GM12878 (cell line): ENCODE data around the gene ZBTB38. TPM values are rescaled to one million over a fixed set of nuclear protein-coding genes. Genes with fewer than 3 reads are reported as not detected.

Experiments used
- ATAC-seq: fragments of 200-7000 bp; cut with Tn5 transposase; 3 replicates; pipeline ENCODE4 v1.9.1; 2020; ENCODE audit warnings: mild to moderate bottlenecking, moderate library complexity
- BruUV-seq: library from RNA; stranded (reverse); fragments of 400-500 nt; replicated peaks from 2 replicates; lab custom pipeline; 2021; lab: Mats Ljungman, UMichigan
- CTCF ChIA-PET: fragments of 300-600 bp; sonication (Branson Sonifier 250); formaldehyde crosslinking; extraction: SDS; loops from one replicate; lab custom pipeline; 2021; ENCODE audit warnings: inconsistent platforms; lab: Yijun Ruan, JAX
- POLR2A ChIA-PET: fragments of 350-600 bp; formaldehyde crosslinking; extraction: SDS; loops from one replicate; lab custom pipeline; 2021; ENCODE audit warnings: inconsistent platforms; lab: Charles Lee
- RAD21 ChIA-PET: fragments of 300-600 bp; sonication (Branson Sonifier 250); formaldehyde crosslinking; loops from one replicate; lab custom pipeline; 2023; ENCODE audit warnings: antibody characterized with exemption; ENCODE audit not compliant: unreplicated experiment; lab: Charles Lee
- SMC1A ChIA-PET: fragments of 300-600 bp; sonication (Branson Sonifier 250); formaldehyde crosslinking; loops from one replicate; lab custom pipeline; 2023; ENCODE audit not compliant: unreplicated experiment, uncharacterized antibody; lab: Charles Lee
- DNase-seq: peaks from one replicate; pipeline ENCODE4 v3.0.0-alpha.2; 2011; ENCODE audit warnings: low read depth, low spot score
- FAIRE-seq: peaks from 3 replicates; lab custom pipeline; 2011; peaks lifted over from hg19 to GRCh38; lab: Jason Lieb, UNC
- H2AFZ ChIP-seq: 2 replicates; pipeline ENCODE4 v1.6.0; 2011; ENCODE audit warnings: low read depth, low read length, control low read depth; ENCODE audit not compliant: control insufficient read depth
- H3K27ac ChIP-seq: 2 replicates; pipeline ENCODE4 v1.5.1; 2011; ENCODE audit warnings: control low read depth; ENCODE audit not compliant: control insufficient read depth, insufficient read depth
- H3K27me3 ChIP-seq, 2 experiments: replicated peaks in 1 of 2; 2 replicates each; pipeline versions ENCODE4 v1.6.0 to v1.6.1; 2011; ENCODE audit warnings: low read length in 1 of 2; ENCODE audit not compliant: control insufficient read depth in 2 of 2, insufficient read depth in 2 of 2
- H3K36me3 ChIP-seq, 2 experiments: 2 replicates each; pipeline ENCODE4 v1.5.1; 2011; ENCODE audit warnings: low read length in 1 of 2; ENCODE audit not compliant: control insufficient read depth in 2 of 2, insufficient read depth in 2 of 2
- H3K4me1 ChIP-seq: 2 replicates; pipeline ENCODE4 v1.6.1; 2011; ENCODE audit warnings: mild to moderate bottlenecking, low read length, moderate library complexity, mixed read lengths; ENCODE audit not compliant: control insufficient read depth, insufficient read depth
- H3K4me2 ChIP-seq: 2 replicates; pipeline ENCODE4 v1.6.0; 2011; ENCODE audit warnings: control low read depth; ENCODE audit not compliant: control insufficient read depth, insufficient read depth
- H3K4me3 ChIP-seq: fragments of 200-600 bp; sonication (generic); 2 replicates; pipeline ENCODE4 v1.5.1; 2016
- H3K79me2 ChIP-seq: 2 replicates; pipeline ENCODE4 v1.6.0; 2011; ENCODE audit warnings: low read length; ENCODE audit not compliant: control insufficient read depth, insufficient read depth
- H3K9ac ChIP-seq: 2 replicates; pipeline ENCODE4 v1.8.0; 2011; ENCODE audit warnings: low read length, control low read depth, mixed read lengths; ENCODE audit not compliant: control insufficient read depth, insufficient read depth
- H3K9me3 ChIP-seq: replicated peaks from 3 replicates; pipeline ENCODE4 v1.5.1; 2011; ENCODE audit warnings: mild to moderate bottlenecking, low read length; ENCODE audit not compliant: control insufficient read depth, insufficient read depth
- H4K20me1 ChIP-seq: 2 replicates; pipeline ENCODE4 v1.6.0; 2011; ENCODE audit not compliant: control insufficient read depth, insufficient read depth
- WGBS: methylation state at CpG from one replicate; pipeline ENCODE4 v1.1.6; 2016; ENCODE audit warnings: low lambda C conversion rate; ENCODE audit not compliant: insufficient replicate concordance, insufficient coverage; ENCODE audit errors: missing lambda C conversion rate; 5-methylcytosine and 5-hydroxymethylcytosine counted together
- in situ Hi-C: fragments of 300-500 bp; cut with MboI; formaldehyde crosslinking; loops from 9 replicates; pipeline ENCODE4 v1.14.3; 2018; ENCODE audit warnings: mixed read lengths
- intact Hi-C: fragments of 100-400 bp; cut with micrococcal nuclease; formaldehyde crosslinking; loops from one replicate; pipeline ENCODE4 v1.14.2; 2022; ENCODE audit not compliant: unreplicated experiment
- polyA plus RNA-seq, 11 experiments: library from polyadenylated mRNA; depleted of rRNA in 4 of 11; unstranded in 6 of 11; stranded (reverse) in 5 of 11; fragments of >200 nt; fragmentation: Nextera tagmentation in 4 of 11; fragmentation: Illumina TruSeq in 1 of 11; extraction: Ambion mirVana in 4 of 11; extraction: Trizol in 1 of 11; gene quantifications; 1 replicate in 1 of 11; 2 replicates in 10 of 11; pipeline versions ENCODE4 v1.2.1 to v1.2.3, GENCODE V29; 2011 to 2016; ENCODE audit warnings: inconsistent platforms in 2 of 11, missing spikeins in 2 of 11, low read depth in 1 of 11
- total RNA-seq, 4 experiments: library from RNA; depleted of rRNA in 3 of 4; stranded (reverse); fragments of >200 nt in 3 of 4; fragmentation: Illumina TruSeq in 1 of 4; extraction: Trizol in 1 of 4; gene quantifications; 2 replicates each; pipeline versions ENCODE4 v1.2.1 to v1.2.3, GENCODE V29; 2013 to 2021
- TF ChIP-seq, protein P1 (sequence below): IDR thresholded peaks from 2 replicates; pipeline ENCODE4 v1.6.1; 2012; ENCODE audit warnings: mild to moderate bottlenecking, low read depth, low read length

ZBTB38 gene
- total and polyA plus RNA-seq, 10 of the 15 experiments (the other 5 are each of a cell fraction or from before 2014, with no cell fraction given) = 34.2 to 115 (median 88.6) TPM

GRCh38 chr3:141352262-141352984 is 15.9 kb upstream of the ZBTB38 start:
- Histone ChIP-seq H3K27ac (no peak overlapping the region), H3K79me2 (no peaks in the 10 kb centered on the region), H3K4me1 (no peaks in the 10 kb centered on the region), H3K9me3 (no peaks in the 10 kb centered on the region), H4K20me1 (no peaks in the 10 kb centered on the region), H3K9ac (no peak overlapping the region), H3K4me3 (no peak overlapping the region), H3K4me2 (no peak overlapping the region), H3K36me3 (no peaks in the 10 kb centered on the region), H3K27me3 (no peaks in the 10 kb centered on the region), H2AFZ (no peak overlapping the region)
- ATAC-seq (no peak), DNase-seq (no peak), FAIRE-seq (no peak)
- BruUV-seq = no TSS peak
- RAD21 ChIA-PET = interaction anchor here (1.4 to 2.2 kb wide), 4 partner anchors 8 to 102 kb away, joined by 3 to 7 read pairs (median 4); no protein-coding TSS in a partner anchor
- CTCF ChIA-PET = interaction anchor here (1.4 to 2.5 kb wide), 3 partner anchors 9 to 41 kb away, joined by 3 to 9 read pairs (median 7); no protein-coding TSS in a partner anchor
- SMC1A ChIA-PET = interaction anchor here (1.1 to 3.5 kb wide), 5 partner anchors 8 to 206 kb away, joined by 3 to 19 read pairs (median 6); no protein-coding TSS in a partner anchor
- POLR2A ChIA-PET = interaction anchor here (0.8 kb wide), 1 partner anchor 15 kb away, joined by 3 read pairs; no protein-coding TSS in a partner anchor
- in situ Hi-C loops (no loop called here), intact Hi-C loops (no loop called here)
- TF ChIP-seq, protein P1, sequence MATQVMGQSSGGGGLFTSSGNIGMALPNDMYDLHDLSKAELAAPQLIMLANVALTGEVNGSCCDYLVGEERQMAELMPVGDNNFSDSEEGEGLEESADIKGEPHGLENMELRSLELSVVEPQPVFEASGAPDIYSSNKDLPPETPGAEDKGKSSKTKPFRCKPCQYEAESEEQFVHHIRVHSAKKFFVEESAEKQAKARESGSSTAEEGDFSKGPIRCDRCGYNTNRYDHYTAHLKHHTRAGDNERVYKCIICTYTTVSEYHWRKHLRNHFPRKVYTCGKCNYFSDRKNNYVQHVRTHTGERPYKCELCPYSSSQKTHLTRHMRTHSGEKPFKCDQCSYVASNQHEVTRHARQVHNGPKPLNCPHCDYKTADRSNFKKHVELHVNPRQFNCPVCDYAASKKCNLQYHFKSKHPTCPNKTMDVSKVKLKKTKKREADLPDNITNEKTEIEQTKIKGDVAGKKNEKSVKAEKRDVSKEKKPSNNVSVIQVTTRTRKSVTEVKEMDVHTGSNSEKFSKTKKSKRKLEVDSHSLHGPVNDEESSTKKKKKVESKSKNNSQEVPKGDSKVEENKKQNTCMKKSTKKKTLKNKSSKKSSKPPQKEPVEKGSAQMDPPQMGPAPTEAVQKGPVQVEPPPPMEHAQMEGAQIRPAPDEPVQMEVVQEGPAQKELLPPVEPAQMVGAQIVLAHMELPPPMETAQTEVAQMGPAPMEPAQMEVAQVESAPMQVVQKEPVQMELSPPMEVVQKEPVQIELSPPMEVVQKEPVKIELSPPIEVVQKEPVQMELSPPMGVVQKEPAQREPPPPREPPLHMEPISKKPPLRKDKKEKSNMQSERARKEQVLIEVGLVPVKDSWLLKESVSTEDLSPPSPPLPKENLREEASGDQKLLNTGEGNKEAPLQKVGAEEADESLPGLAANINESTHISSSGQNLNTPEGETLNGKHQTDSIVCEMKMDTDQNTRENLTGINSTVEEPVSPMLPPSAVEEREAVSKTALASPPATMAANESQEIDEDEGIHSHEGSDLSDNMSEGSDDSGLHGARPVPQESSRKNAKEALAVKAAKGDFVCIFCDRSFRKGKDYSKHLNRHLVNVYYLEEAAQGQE = no peak
- WGBS = 49% methylated on average over 5 of the region's 5 CpGs
